Measurements from ENCODE around the gene KLK12. TPM values are rescaled to one million over a fixed set of nuclear protein-coding genes. Genes with fewer than 3 reads are reported as not detected.

Gene KLK12
- total RNA-seq, 1 donor from 2014 or later, result not detected

DNA sequence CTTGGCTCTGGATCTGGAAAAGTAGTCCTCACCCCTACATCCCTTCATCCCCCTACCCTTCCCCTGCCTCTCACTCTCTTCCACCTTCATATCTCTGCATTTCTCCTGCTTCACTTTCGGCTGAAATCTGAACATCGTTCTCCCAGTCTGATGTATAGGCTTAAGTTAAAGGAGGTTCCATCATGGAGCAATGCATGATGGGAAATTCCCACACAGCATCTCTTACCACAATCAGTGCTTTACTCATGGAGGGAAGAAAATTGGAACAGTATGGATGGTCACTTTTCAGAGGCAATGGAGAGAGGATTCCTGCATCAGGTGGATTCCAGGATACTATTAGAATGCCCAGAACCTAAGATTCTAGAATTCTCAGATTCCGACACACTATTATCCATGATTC, 27.3 kb downstream of the KLK12 start:
- TF ChIP-seq, protein P1, sequence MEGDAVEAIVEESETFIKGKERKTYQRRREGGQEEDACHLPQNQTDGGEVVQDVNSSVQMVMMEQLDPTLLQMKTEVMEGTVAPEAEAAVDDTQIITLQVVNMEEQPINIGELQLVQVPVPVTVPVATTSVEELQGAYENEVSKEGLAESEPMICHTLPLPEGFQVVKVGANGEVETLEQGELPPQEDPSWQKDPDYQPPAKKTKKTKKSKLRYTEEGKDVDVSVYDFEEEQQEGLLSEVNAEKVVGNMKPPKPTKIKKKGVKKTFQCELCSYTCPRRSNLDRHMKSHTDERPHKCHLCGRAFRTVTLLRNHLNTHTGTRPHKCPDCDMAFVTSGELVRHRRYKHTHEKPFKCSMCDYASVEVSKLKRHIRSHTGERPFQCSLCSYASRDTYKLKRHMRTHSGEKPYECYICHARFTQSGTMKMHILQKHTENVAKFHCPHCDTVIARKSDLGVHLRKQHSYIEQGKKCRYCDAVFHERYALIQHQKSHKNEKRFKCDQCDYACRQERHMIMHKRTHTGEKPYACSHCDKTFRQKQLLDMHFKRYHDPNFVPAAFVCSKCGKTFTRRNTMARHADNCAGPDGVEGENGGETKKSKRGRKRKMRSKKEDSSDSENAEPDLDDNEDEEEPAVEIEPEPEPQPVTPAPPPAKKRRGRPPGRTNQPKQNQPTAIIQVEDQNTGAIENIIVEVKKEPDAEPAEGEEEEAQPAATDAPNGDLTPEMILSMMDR (conservative IDR thresholded peaks at IDR 0.05), result no peak
- no peaks in the 10 kb centered on the region for H3K9me3 Mint-ChIP-seq
- peaks cover 74% of the 10 kb centered on the region for H3K27me3 Mint-ChIP-seq (ENCODE audit: low read depth)
- no peak overlapping the region for H3K27ac Mint-ChIP-seq (ENCODE audit: unreplicated experiment)
- no peak for DNase-seq (ENCODE audit: low read depth, low spot score)
- no peaks in the 10 kb centered on the region for H3K36me3 Mint-ChIP-seq (ENCODE audit: low read depth)
- no peak overlapping the region for H3K4me3 Mint-ChIP-seq
- H3K4me1 Mint-ChIP-seq, result no peaks in the 10 kb centered on the region

DNA sequence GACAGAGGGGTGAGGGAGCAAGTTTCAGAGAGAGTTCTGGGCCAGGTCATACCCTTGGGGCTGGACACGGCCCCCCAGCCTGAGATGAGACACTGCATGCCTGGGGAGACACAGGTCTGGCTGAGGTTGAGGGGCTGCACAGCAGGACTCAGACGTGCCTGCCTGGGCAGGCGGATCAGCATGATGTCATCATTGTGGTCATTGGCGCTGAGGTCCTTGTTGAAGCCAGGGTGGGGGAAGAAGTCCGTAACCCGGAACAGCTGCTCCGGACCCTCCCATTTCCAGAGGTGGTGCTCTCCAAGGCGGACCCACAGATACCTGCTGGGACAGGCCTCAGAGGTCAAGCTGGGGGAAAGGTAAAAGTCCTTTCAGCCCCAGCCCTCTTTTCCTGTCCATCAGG, 28.4 kb downstream of the KLK12 start:
- Mint-ChIP-seq H3K4me1 (no peaks in the 10 kb centered on the region), H3K36me3 (ENCODE audit: low read depth) (no peaks in the 10 kb centered on the region), H3K27me3 (ENCODE audit: low read depth) (peaks cover 81% of the 10 kb centered on the region), H3K9me3 (no peaks in the 10 kb centered on the region), H3K4me3 (no peak overlapping the region), H3K27ac (ENCODE audit: unreplicated experiment) (no peak overlapping the region)
- DNase-seq (ENCODE audit: low read depth, low spot score), result no peak
- TF ChIP-seq, protein P1 (conservative IDR thresholded peaks at IDR 0.05), result no peak

DNA sequence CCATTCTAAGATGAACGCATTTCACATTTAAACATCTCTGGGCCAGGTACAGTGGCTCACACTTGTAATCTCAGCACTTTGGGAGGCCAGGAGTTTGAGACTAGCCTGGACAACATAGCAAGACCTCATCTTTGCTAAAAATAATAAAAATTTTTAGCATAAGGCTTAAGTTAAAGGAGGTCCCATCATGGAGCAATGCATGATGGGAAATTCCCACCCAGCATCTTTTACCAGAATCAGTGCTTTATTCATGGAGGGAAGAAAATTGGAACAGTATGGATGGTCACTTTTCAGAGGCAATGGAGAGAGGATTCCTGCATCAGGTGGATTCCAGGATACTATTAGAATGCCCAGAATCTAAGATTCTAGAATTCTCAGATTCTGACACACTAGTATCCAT, 29.6 kb downstream of the KLK12 start:
- TF ChIP-seq, protein P1 (conservative IDR thresholded peaks at IDR 0.05), result no peak
- Mint-ChIP-seq H3K27me3 (ENCODE audit: low read depth) (peaks cover 76% of the 10 kb centered on the region), H3K4me1 (no peaks in the 10 kb centered on the region), H3K4me3 (no peak overlapping the region), H3K9me3 (no peaks in the 10 kb centered on the region), H3K36me3 (ENCODE audit: low read depth) (no peaks in the 10 kb centered on the region), H3K27ac (ENCODE audit: unreplicated experiment) (no peak overlapping the region)
- no peak for DNase-seq (ENCODE audit: low read depth, low spot score)

DNA sequence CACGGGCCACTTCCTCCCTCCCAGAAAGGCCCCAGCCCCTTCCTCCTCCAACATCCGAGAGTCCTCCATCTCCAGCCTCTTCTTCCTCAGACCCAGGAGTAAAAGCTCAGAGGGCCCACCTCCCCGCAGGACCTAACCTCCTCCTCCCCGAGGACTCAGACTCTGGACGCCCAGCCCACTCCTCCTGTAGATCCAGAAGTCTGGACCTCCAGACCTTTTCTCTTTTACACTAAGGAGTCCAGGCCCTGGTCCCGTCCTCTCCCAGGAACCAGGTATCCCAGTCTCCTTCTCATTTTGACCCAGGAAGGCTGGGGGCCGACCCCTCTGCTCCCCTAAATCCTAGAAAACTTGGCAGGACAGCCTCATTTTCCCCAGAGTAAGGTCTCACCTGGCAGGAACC, 31.5 kb downstream of the KLK12 start:
- Mint-ChIP-seq H3K27me3 (ENCODE audit: low read depth) (peaks cover 70% of the 10 kb centered on the region), H3K9me3 (no peaks in the 10 kb centered on the region)
- DNase-seq (ENCODE audit: low read depth, low spot score), result no peak

GRCh38 chr19:51002542-51003311, 32.1 kb downstream of the KLK12 start:
- no peak for DNase-seq (ENCODE audit: low read depth, low spot score)
- no peaks in the 10 kb centered on the region for H3K9me3 Mint-ChIP-seq
- H3K4me1 Mint-ChIP-seq, result no peaks in the 10 kb centered on the region
- peaks cover 76% of the 10 kb centered on the region for H3K27me3 Mint-ChIP-seq (ENCODE audit: low read depth)
- TF ChIP-seq, protein P1 (conservative IDR thresholded peaks at IDR 0.05), result no peak
- H3K4me3 Mint-ChIP-seq, result no peak overlapping the region
- H3K36me3 Mint-ChIP-seq (ENCODE audit: low read depth), result no peaks in the 10 kb centered on the region
- H3K27ac Mint-ChIP-seq (ENCODE audit: unreplicated experiment), result no peak overlapping the region

More for the DNA sequence above, 31.5 kb downstream of the KLK12 start:
- H3K4me3 Mint-ChIP-seq, result no peak overlapping the region
- no peaks in the 10 kb centered on the region for H3K36me3 Mint-ChIP-seq (ENCODE audit: low read depth)
- no peak overlapping the region for H3K27ac Mint-ChIP-seq (ENCODE audit: unreplicated experiment)
- H3K4me1 Mint-ChIP-seq, result no peaks in the 10 kb centered on the region
- TF ChIP-seq, protein P1 (conservative IDR thresholded peaks at IDR 0.05), result no peak
